MM.1S (cell line): ENCODE results near the gene CT47C1.
"Not testable (repeated sequence)": the region's sequence is repeated elsewhere in the genome, so short reads cannot be mapped to it uniquely, and the experiment has no call there.

Source experiments
- DNase-seq: peaks from one replicate; pipeline ENCODE4 v3.0.0-alpha.2; 2015
- H2AFZ ChIP-seq: fragments of 300-600 bp; sonication (generic); 2 replicates; pipeline ENCODE4 v1.6.0; 2016; ENCODE audit warnings: antibody characterized with exemption, low read length
- H3F3A ChIP-seq: fragments of 300-600 bp; sonication (generic); 2 replicates; pipeline ENCODE4 v1.6.1; 2016; ENCODE audit warnings: mild to moderate bottlenecking, antibody characterized with exemption, low read length, moderate library complexity, mixed read lengths; ENCODE audit not compliant: insufficient read depth
- H3K27ac ChIP-seq: fragments of 300-600 bp; sonication (generic); 2 replicates; pipeline ENCODE4 v1.5.1; 2016; ENCODE audit warnings: mild to moderate bottlenecking, low read length
- H3K27me3 ChIP-seq: fragments of 300-600 bp; sonication (generic); replicated peaks from 2 replicates; pipeline ENCODE4 v1.6.0; 2016; ENCODE audit warnings: low read length; ENCODE audit not compliant: insufficient read depth
- H3K36me3 ChIP-seq: fragments of 300-600 bp; sonication (generic); replicated peaks from 2 replicates; pipeline ENCODE4 v1.6.1; 2016; ENCODE audit warnings: mild to moderate bottlenecking, low read length, mixed read lengths; ENCODE audit not compliant: insufficient read depth
- H3K4me1 ChIP-seq: fragments of 300-600 bp; sonication (generic); 2 replicates; pipeline ENCODE4 v1.6.1; 2016; ENCODE audit warnings: low read length, mixed read lengths
- H3K4me2 ChIP-seq: fragments of 300-600 bp; sonication (generic); 2 replicates; pipeline ENCODE4 v1.6.0; 2016; ENCODE audit warnings: low read depth, low read length
- H3K4me3 ChIP-seq: fragments of 300-600 bp; sonication (generic); 2 replicates; pipeline ENCODE4 v1.5.1; 2016; ENCODE audit warnings: low read length, mixed read lengths
- H3K79me2 ChIP-seq: fragments of 300-600 bp; sonication (generic); 2 replicates; pipeline ENCODE4 v1.6.1; 2016; ENCODE audit warnings: mixed run types, low read length, mixed read lengths
- H3K9ac ChIP-seq: fragments of 300-600 bp; sonication (generic); 2 replicates; pipeline ENCODE4 v1.6.1; 2016; ENCODE audit warnings: low read length, mixed read lengths
- H3K9me2 ChIP-seq: fragments of 300-600 bp; sonication (generic); replicated peaks from 2 replicates; pipeline ENCODE4 v1.6.1; 2016; ENCODE audit warnings: mild to moderate bottlenecking, low read length, mixed read lengths; ENCODE audit not compliant: insufficient read depth
- H3K9me3 ChIP-seq: fragments of 300-600 bp; sonication (generic); replicated peaks from 2 replicates; pipeline ENCODE4 v1.6.1; 2016; ENCODE audit warnings: mild to moderate bottlenecking, low read length, mixed read lengths; ENCODE audit not compliant: insufficient read depth
- H4K20me1 ChIP-seq: fragments of 300-600 bp; sonication (generic); 2 replicates; pipeline ENCODE4 v1.6.1; 2016; ENCODE audit warnings: mild to moderate bottlenecking, low read length, moderate library complexity, mixed read lengths; ENCODE audit not compliant: insufficient read depth
- EZH2 ChIP-seq: fragments of 300-600 bp; sonication (generic); optimal IDR thresholded peaks from 2 replicates; pipeline ENCODE3; 2017; ENCODE audit warnings: low read depth, mild to moderate bottlenecking, antibody characterized with exemption, low read length, mixed read lengths
- EZH2phosphoT487 ChIP-seq: fragments of 300-600 bp; sonication (generic); IDR thresholded peaks from 2 replicates; pipeline ENCODE4 v1.6.1; 2018; ENCODE audit warnings: antibody characterized with exemption, low read length
- TF ChIP-seq, protein P1 (sequence below): fragments of 300-600 bp; sonication (generic); IDR thresholded peaks from 2 replicates; pipeline ENCODE4 v1.5.1; 2016; ENCODE audit warnings: antibody characterized with exemption, low read length, mixed read lengths

The CT47C1 gene

DNA sequence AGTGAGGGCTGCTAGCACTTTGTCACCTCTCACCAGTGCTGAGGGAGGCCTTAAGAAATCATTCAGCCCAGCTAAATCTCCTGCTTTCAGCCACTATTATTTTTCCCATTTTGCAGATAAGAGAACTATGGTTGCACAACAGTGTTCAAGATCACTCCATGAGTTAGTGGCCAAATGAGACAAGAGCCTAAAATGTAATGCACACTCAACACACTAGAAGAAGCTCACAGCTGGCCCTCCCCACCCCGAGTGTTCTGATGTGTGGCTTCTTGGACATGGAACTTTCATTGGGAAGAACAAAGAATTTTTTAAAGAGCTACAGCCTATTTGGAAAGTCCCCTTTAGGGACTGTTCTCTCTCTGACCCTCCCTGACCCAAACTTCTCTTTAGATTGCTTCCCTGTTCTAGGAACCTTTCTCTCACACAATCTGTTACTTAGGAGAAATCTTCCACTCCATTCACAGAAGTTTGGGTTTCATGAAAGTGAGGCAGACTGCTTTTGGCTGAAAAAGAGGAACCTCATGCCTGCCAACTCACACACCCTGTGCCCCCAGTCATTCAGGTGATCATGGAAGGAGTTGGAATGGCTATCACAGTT is 44.0 kb upstream of the CT47C1 start:
- Histone ChIP-seq H3K27ac (no peak overlapping the region), H3K4me2 (no peak overlapping the region), H3K27me3 (no peaks in the 10 kb centered on the region), H3K36me3 (no peaks in the 10 kb centered on the region), H3K4me3 (no peak overlapping the region), H3K79me2 (no peaks in the 10 kb centered on the region), H3K9ac (no peak overlapping the region), H2AFZ (no peak overlapping the region), H3K9me2 (no peaks in the 10 kb centered on the region), H3K4me1 (no peaks in the 10 kb centered on the region), H3K9me3 (no peaks in the 10 kb centered on the region), H3F3A (no peaks in the 10 kb centered on the region), H4K20me1 (no peaks in the 10 kb centered on the region)
- TF ChIP-seq, protein P1, sequence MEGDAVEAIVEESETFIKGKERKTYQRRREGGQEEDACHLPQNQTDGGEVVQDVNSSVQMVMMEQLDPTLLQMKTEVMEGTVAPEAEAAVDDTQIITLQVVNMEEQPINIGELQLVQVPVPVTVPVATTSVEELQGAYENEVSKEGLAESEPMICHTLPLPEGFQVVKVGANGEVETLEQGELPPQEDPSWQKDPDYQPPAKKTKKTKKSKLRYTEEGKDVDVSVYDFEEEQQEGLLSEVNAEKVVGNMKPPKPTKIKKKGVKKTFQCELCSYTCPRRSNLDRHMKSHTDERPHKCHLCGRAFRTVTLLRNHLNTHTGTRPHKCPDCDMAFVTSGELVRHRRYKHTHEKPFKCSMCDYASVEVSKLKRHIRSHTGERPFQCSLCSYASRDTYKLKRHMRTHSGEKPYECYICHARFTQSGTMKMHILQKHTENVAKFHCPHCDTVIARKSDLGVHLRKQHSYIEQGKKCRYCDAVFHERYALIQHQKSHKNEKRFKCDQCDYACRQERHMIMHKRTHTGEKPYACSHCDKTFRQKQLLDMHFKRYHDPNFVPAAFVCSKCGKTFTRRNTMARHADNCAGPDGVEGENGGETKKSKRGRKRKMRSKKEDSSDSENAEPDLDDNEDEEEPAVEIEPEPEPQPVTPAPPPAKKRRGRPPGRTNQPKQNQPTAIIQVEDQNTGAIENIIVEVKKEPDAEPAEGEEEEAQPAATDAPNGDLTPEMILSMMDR: no peak
- TF ChIP-seq EZH2: no peak
- no peak for DNase-seq

DNA sequence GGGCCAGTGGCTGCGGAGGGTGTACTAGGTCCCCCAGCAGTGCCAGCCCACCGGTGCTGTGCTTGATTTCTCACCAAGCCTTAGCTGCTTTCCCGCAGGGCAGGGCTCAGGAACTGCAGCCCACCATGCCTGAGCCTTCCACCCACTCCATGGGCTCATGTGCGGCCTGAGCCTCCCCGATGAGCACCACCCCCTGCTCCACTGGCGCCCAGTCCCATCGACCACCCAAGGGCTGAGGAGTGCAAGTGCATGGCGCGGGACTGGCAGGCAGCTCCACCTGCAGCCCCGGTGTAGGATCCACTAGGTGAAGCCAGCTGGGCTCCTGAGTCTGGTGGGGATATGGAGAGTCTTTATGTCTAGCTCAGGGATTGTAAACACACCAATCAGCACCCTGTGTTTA is 43.1 kb upstream of the CT47C1 start:
- not testable (repeated sequence) for H3F3A ChIP-seq, H3K9me2 ChIP-seq, H3K9ac ChIP-seq, H3K4me3 ChIP-seq, H4K20me1 ChIP-seq, DNase-seq, H3K4me1 ChIP-seq, H3K36me3 ChIP-seq, H2AFZ ChIP-seq, H3K27ac ChIP-seq, H3K4me2 ChIP-seq, H3K9me3 ChIP-seq, H3K79me2 ChIP-seq, H3K27me3 ChIP-seq

DNA sequence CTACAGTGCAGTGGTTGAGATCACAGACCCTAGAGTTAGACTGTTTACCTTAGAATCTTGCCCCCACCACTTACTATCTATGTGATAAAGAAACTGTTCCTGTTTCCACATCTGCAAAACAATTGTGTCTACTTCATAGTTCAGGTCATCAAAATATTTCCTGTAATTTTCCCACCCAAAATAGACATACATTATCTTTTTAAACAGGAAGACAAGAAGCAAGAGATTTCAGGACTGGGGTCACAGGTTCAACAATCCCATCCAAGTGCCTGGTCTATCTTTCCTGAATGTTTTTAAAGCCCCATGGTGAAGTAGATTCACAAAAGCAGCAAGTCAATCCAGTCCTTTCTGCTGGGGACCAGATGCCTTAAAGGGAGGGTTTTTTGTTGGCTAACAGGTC is 41.8 kb upstream of the CT47C1 start:
- Histone ChIP-seq H3K9ac (no peak overlapping the region), H3K27ac (no peak overlapping the region), H3K9me2 (no peaks in the 10 kb centered on the region), H3K36me3 (no peaks in the 10 kb centered on the region), H2AFZ (no peak overlapping the region), H3K4me2 (no peak overlapping the region), H3F3A (no peaks in the 10 kb centered on the region), H3K4me1 (no peaks in the 10 kb centered on the region), H3K4me3 (no peak overlapping the region), H3K79me2 (no peaks in the 10 kb centered on the region), H3K27me3 (no peaks in the 10 kb centered on the region), H3K9me3 (no peaks in the 10 kb centered on the region), H4K20me1 (no peaks in the 10 kb centered on the region)
- TF ChIP-seq, protein P1: no peak
- TF ChIP-seq EZH2phosphoT487 (no peak), EZH2 (no peak)
- DNase-seq: no peak

DNA sequence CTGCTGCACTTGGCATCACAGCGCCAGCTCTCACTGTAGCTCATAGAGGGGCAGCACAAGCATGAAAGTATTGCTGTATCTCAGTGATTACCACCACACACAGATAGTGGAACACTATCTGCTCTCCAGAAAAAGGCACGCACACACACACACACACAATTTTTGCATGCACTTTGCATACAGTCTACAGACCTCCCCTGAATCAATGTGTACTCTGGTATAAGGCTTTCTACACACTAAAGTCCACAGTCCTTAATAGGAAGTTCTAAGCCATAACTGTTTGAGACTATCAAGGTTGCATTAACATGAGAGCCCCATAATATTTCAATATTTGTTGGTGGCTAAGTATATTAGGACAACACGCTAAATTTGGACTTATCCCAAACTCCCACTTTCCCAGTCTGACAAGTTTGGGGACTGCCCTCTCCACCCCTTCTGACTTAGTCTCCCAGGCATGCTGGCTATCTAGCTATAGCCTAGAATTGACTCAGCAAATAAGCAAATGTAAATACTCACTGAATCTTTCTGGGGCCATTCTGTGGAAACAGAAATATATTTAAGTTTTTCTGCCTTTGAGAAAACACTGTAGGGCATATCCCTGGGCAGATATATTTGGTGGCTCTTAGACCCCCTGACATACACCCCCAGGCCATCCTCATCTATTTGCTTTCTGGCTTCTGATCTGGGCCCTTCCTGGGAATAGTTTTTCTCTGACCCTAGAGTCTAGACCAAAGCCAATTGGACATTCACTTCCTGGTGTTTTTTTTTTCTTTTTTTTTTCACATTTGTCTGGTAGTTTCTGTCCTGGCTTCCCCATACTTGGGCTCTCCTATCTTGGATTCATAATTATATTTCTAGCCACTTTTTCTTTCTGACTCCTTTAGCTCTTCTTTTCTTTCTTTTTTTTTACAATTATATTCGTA is 36.4 kb upstream of the CT47C1 start:
- no peaks in the 10 kb centered on the region for H3K27me3 ChIP-seq
- DNase-seq: no peak
- no peak overlapping the region for H3K9ac ChIP-seq
- no peaks in the 10 kb centered on the region for H3F3A ChIP-seq
- H4K20me1 ChIP-seq: no peaks in the 10 kb centered on the region
- H3K9me3 ChIP-seq: no peaks in the 10 kb centered on the region
- no peak overlapping the region for H3K27ac ChIP-seq
- no peak overlapping the region for H3K4me2 ChIP-seq
- no peaks in the 10 kb centered on the region for H3K79me2 ChIP-seq
- H2AFZ ChIP-seq: no peak overlapping the region
- TF ChIP-seq, protein P1: no peak
- TF ChIP-seq EZH2: no peak
- TF ChIP-seq EZH2phosphoT487: no peak
- H3K4me1 ChIP-seq: no peaks in the 10 kb centered on the region
- no peaks in the 10 kb centered on the region for H3K9me2 ChIP-seq
- no peak overlapping the region for H3K4me3 ChIP-seq
- H3K36me3 ChIP-seq: no peaks in the 10 kb centered on the region
